Fibroblast of lung (primary cell): ENCODE measurements around the gene P2RX6.

Experiments
- CTCF ChIP-seq, 2 donors: IDR thresholded peaks in 1 of 2; conservative IDR thresholded peaks in 1 of 2; 1 replicate in 1 of 2; 2 replicates in 1 of 2; pipeline ENCODE4 v1.5.1; 2011 to 2012; ENCODE audit warnings: low read length in 2 of 2, control low read depth in 1 of 2, inconsistent platforms in 1 of 2, low read depth in 1 of 2, mild to moderate bottlenecking in 1 of 2
- EZH2 ChIP-seq: IDR thresholded peaks from 2 replicates; pipeline ENCODE4 v1.5.1; 2012; ENCODE audit warnings: low read length, control low read depth, mild to moderate bottlenecking; ENCODE audit errors: missing control alignments

- TF ChIP-seq CTCF (conservative IDR thresholded peaks at IDR 0.05 in 1 of 2, IDR thresholded peaks at IDR 0.05 in 1 of 2; ENCODE audit: low read depth in 1 of 2, low read length in 2 of 2) (no peak), EZH2 (no peak)
Measured at GRCh38 chr22:21045585-21046294, 30.8 kb downstream of the P2RX6 start, which contains the start of gene LRRC74B.
